ENCODE measurements around the gene R3HDM4. TPM values are rescaled to one million over a fixed set of nuclear protein-coding genes. Genes with fewer than 3 reads are reported as not detected.

R3HDM4 gene
- total RNA-seq, 2 donors from 2014 or later, result 37.6 to 42.4 TPM

DNA sequence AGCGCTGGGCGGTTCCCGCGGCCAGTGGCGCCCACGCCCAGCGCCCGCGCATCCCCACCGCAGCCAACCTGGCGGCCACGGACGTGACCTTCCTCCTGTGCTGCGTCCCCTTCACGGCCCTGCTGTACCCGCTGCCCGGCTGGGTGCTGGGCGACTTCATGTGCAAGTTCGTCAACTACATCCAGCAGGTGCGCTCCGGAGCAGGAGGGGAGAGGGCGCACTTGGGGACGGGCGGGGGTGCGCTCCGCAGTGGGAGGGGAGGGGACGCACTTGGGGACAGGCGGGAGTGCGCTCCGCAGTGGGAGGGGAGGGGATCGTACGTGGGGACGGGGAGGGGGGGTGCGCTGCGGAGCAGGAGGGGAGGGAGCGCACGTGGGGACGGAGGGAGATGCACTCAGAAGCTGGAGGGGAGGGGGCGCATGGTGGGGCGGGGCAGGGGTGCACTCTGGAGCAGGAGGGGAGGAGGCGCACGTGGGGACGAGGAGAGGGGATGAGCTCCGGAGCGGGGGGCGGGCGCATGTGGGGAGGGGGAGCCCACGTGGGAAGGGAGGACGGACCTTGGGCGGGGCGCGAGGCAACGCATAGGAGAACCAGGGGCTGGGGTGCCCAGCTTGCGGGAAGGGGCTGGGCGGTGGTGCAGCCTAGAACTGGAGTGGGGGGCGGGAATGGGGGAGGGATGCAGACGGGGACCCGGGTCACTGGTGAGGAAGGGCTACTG lies 5.6 kb upstream of the R3HDM4 start:
- TF ChIP-seq, protein P1, sequence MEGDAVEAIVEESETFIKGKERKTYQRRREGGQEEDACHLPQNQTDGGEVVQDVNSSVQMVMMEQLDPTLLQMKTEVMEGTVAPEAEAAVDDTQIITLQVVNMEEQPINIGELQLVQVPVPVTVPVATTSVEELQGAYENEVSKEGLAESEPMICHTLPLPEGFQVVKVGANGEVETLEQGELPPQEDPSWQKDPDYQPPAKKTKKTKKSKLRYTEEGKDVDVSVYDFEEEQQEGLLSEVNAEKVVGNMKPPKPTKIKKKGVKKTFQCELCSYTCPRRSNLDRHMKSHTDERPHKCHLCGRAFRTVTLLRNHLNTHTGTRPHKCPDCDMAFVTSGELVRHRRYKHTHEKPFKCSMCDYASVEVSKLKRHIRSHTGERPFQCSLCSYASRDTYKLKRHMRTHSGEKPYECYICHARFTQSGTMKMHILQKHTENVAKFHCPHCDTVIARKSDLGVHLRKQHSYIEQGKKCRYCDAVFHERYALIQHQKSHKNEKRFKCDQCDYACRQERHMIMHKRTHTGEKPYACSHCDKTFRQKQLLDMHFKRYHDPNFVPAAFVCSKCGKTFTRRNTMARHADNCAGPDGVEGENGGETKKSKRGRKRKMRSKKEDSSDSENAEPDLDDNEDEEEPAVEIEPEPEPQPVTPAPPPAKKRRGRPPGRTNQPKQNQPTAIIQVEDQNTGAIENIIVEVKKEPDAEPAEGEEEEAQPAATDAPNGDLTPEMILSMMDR (IDR thresholded peaks at IDR 0.05), result no peak
- Histone ChIP-seq H3K4me3 (peak overlapping the region; percentile 64), H3K27ac (no peak overlapping the region), H3K4me1 (ENCODE audit: control insufficient read depth in 1 of 2, low read depth in 2 of 2) (peaks cover 17 to 46% of the 10 kb centered on the region in 2 donors), H3K36me3 (no peaks in the 10 kb centered on the region), H3K27me3 (replicated peaks; ENCODE audit: insufficient read depth) (peaks cover 9% of the 10 kb centered on the region), H3K9me3 (no peaks in the 10 kb centered on the region)
- no peak for ATAC-seq (ENCODE audit: insufficient number of reproducible peaks, low FRiP score, low read depth)
- no peak for DNase-seq (ENCODE audit: low spot score)

DNA sequence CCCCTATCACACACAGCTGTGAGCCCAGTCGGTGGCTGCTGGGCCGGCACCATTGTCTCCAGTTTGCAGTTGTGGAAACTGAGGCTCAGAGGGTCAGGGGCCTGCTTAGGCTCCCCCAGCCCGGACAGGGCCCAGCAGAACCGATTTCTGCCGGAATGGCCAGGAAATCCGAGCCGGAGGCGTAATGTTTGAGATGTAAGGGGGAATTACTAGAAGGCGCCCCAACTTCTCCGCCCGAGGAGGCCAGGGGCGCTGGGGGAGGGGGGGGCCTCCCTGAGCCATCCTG lies 5.1 kb upstream of the R3HDM4 start:
- Histone ChIP-seq H3K9me3 (no peaks in the 10 kb centered on the region), H3K27me3 (replicated peaks; ENCODE audit: insufficient read depth) (peaks cover 9% of the 10 kb centered on the region), H3K4me1 (ENCODE audit: control insufficient read depth in 1 of 2, low read depth in 2 of 2) (peaks cover 19 to 48% of the 10 kb centered on the region in 2 donors), H3K27ac (no peak overlapping the region), H3K4me3 (peak overlapping the region; percentile 64), H3K36me3 (no peaks in the 10 kb centered on the region)
- DNase-seq (ENCODE audit: low spot score) (no peak), ATAC-seq (ENCODE audit: insufficient number of reproducible peaks, low FRiP score, low read depth) (no peak)
- TF ChIP-seq, protein P1 (IDR thresholded peaks at IDR 0.05), result no peak

DNA sequence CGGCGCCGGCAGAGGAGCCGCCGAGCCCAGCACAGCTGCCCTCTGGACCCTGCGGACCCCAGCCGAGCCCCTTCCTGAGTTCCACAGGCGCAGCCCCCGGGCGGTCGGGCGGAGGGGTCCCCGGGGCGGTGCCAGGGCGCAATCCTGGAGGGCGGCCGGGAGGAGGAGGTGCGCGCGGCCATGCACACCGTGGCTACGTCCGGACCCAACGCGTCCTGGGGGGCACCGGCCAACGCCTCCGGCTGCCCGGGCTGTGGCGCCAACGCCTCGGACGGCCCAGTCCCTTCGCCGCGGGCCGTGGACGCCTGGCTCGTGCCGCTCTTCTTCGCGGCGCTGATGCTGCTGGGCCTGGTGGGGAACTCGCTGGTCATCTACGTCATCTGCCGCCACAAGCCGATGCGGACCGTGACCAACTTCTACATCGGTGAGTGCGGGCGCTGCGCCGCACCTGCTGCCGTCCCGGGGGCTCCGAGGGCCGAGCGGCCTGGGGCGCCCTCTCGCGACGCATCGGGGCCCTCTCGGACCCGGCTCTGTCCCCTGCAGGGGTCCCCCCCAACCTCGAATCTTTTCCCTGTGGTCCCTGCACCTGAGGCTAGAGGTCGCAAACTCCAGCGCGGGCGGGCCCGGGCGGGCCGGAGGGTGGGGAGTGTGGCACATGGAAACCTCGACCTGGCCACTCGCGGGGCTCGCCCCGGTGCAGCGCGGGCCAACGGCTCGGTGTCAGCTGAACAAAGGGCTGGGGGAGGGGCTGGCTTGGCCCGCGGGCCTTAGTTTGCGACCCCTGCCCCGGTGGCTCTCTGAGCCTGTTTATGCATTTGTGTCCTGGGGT lies 4.5 kb upstream of the R3HDM4 start, which contains the start of gene KISS1R:
KISS1R (plus strand) TSS at position 11 of the 829 bp plus-strand sequence; CDS start at position 181, 170 bp downstream.
- TF ChIP-seq, protein P1 (IDR thresholded peaks at IDR 0.05), result no peak
- Histone ChIP-seq H3K27ac (no peak within 1 kb of the TSS), H3K27me3 (replicated peaks; ENCODE audit: insufficient read depth) (peaks cover 9% of the 10 kb centered on the region), H3K9me3 (no peaks in the 10 kb centered on the region), H3K4me3 (peak within 1 kb of the TSS; percentile 64), H3K4me1 (ENCODE audit: control insufficient read depth in 1 of 2, low read depth in 2 of 2) (peaks cover 19 to 48% of the 10 kb centered on the region in 2 donors), H3K36me3 (no peaks in the 10 kb centered on the region)
- ATAC-seq (ENCODE audit: insufficient number of reproducible peaks, low FRiP score, low read depth) (no peak), DNase-seq (ENCODE audit: low spot score) (no peak)

DNA sequence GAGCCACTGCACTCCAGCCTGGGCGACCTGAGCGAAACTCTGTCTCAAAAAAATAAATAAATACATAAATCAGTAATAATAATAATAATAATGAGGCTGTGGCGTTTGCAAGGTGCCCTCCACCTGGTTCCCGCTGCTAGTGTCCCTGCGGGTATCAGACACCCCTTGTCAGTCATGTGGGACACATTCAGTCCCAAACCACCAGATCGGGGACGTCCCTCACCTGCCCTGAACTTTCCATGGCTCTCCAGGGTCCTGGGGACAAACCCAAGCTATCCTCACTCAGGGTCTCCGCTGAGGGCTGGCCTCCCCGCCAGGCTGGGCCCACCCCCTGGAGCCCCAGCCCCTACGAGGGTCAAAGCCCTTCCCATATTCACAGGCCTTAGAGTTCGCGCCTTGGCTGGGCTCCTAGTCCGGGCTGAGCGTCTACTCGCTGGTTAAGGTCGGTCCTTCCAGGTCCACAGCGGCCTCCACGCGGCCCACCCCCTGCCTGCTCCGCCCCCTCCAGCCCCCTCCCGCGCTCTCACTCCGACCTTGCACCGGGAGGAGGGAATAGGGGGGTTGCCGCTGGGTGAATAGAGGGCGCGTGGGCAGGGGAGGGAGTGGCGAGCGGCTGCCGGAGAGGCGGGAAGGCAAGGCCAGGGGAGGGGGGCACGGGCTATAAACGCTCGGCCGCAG lies 3.8 kb upstream of the R3HDM4 start:
- peaks cover 19 to 48% of the 10 kb centered on the region in 2 donors for H3K4me1 ChIP-seq (ENCODE audit: control insufficient read depth in 1 of 2, low read depth in 2 of 2)
- DNase-seq (ENCODE audit: low spot score), result no peak
- no peak overlapping the region for H3K27ac ChIP-seq
- TF ChIP-seq, protein P1 (IDR thresholded peaks at IDR 0.05), result no peak
- H3K9me3 ChIP-seq, result no peaks in the 10 kb centered on the region
- no peak for ATAC-seq (ENCODE audit: insufficient number of reproducible peaks, low FRiP score, low read depth)
- no peaks in the 10 kb centered on the region for H3K36me3 ChIP-seq
- peaks cover 9% of the 10 kb centered on the region for H3K27me3 ChIP-seq (replicated peaks; ENCODE audit: insufficient read depth)
- H3K4me3 ChIP-seq, result peak overlapping the region; percentile 64
